HUES6 (cell line): ENCODE results near the gene PCA3.

ENCODE experiments used
- H3K27ac ChIP-seq: 2 replicates; pipeline ENCODE4 v1.7.0; 2013; ENCODE audit warnings: low read depth, mild to moderate bottlenecking, low read length, inconsistent platforms
- H3K27me3 ChIP-seq: 2 replicates; pipeline ENCODE4 v1.6.1; 2013; ENCODE audit warnings: low read length; ENCODE audit not compliant: control insufficient read depth, insufficient read depth
- H3K36me3 ChIP-seq: 2 replicates; pipeline ENCODE4 v1.6.1; 2013; ENCODE audit warnings: low read length; ENCODE audit not compliant: control insufficient read depth, insufficient read depth
- H3K4me1 ChIP-seq: 2 replicates; pipeline ENCODE4 v1.6.1; 2013; ENCODE audit warnings: low read length; ENCODE audit not compliant: control insufficient read depth, insufficient read depth
- H3K4me3 ChIP-seq: 2 replicates; pipeline ENCODE4 v1.5.1; 2013; ENCODE audit warnings: low read depth, low read length
- H3K9ac ChIP-seq: one replicate; pipeline ENCODE4 v1.6.1; 2013; ENCODE audit warnings: mild to moderate bottlenecking, low read length
- H3K9me3 ChIP-seq: 2 replicates; pipeline ENCODE4 v1.6.1; 2013; ENCODE audit warnings: low read depth, low read length; ENCODE audit not compliant: control insufficient read depth, insufficient read depth

PCA3 gene

DNA sequence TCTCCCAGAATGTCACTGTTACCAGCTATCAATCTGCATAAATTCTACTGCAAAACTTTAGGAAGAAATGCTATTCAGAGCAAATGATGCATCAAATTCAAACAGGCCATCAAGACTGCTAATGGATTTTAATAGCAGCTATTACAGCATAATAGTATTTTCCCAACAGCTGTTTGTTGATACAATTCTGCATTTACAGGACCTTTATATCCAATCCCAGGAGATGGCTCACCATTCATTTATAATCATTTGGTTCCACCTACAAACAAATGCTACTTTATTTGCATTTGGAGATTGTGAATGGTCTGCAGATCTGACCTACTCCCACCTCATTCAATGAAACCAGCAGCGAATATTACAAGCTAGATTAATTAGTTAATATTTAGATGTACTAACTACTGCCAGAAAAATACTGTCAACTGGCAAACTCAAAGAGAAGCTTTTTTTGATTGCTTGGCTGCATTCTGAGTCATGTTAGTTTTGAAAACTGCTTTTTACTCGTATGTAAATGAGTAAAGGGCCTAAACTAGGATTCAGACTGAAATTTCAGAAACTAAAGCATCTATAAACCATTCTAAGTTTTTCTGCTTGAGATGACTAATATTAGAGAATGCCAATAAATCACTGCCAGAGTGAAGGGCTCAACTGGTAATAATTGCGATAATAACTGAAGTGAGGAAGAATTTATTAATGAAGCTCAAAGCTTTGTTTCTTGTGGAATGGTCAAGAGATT is 7.1 kb upstream of the PCA3 start:
- Histone ChIP-seq H3K4me3 (no peak overlapping the region), H3K4me1 (no peaks in the 10 kb centered on the region), H3K9me3 (no peaks in the 10 kb centered on the region), H3K27me3 (no peaks in the 10 kb centered on the region), H3K27ac (no peak overlapping the region), H3K36me3 (no peaks in the 10 kb centered on the region), H3K9ac (no peak overlapping the region)

DNA sequence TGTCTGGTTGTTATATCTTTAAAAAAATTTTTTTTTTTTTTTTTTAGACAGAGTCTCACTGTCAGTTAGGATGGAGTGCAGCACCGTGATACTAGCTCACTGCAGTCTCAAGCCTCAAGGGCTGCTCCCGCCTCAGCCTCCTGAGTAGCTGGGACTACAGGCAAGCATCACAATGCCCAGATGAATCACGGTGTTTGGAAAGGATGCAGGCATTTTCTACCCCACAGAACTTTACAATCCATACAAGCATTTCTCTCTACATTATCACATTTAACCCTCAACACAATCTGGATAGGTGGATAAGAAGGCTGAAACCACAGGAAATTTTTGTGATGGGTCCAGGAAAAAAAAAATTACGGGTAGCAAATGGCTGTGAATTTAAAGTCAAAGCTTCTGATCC is 5.8 kb upstream of the PCA3 start:
- H3K9me3 ChIP-seq, result no peaks in the 10 kb centered on the region
- H3K4me3 ChIP-seq, result no peak overlapping the region
- no peak overlapping the region for H3K27ac ChIP-seq
- no peaks in the 10 kb centered on the region for H3K4me1 ChIP-seq
- H3K9ac ChIP-seq, result no peak overlapping the region
- no peaks in the 10 kb centered on the region for H3K36me3 ChIP-seq
- no peaks in the 10 kb centered on the region for H3K27me3 ChIP-seq

DNA sequence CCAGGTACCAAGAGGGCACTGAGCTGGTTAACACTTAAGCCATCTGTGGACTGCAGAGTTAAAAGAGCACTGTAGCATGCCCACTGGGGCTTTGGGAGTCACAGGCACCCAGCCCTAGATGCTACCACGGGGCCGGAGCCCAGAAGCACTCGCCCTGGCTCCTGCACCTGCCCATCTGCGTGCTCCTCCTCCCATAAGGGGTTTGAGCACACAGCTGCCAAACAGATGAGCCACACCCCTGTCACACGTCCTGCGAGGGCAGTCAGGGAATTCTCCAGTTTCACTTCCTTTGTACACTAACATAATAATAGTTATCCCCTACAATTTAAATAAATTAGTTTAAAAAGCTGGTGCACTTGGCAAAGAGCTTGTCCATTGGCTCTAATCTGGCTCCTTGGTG is 4.5 kb upstream of the PCA3 start:
- no peak overlapping the region for H3K27ac ChIP-seq
- no peak overlapping the region for H3K9ac ChIP-seq

DNA sequence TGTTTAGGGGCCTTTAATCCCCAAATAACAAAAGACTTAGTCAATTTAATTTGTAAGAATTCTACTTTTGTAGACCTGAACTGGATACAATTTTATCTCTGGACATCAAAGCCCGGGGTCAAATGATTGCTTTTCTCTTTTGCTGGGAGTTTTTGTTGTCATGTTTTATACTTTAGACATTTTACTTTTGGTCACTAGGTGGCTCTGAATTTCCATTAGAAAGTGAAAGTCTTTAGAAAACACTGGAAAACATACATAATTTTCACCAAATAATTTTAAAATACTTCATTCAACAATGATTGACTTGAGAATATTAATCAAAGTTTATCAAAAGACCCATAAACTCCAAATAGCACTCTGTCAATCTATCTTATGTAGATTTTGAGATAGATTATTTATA is 2.8 kb upstream of the PCA3 start:
- Histone ChIP-seq H3K9me3 (no peaks in the 10 kb centered on the region), H3K9ac (no peak overlapping the region), H3K27me3 (no peaks in the 10 kb centered on the region), H3K36me3 (no peaks in the 10 kb centered on the region), H3K27ac (no peak overlapping the region), H3K4me3 (no peak overlapping the region), H3K4me1 (no peaks in the 10 kb centered on the region)

More for the DNA sequence above, 4.5 kb upstream of the PCA3 start:
- Histone ChIP-seq H3K36me3 (no peaks in the 10 kb centered on the region), H3K4me3 (no peak overlapping the region), H3K27me3 (no peaks in the 10 kb centered on the region), H3K4me1 (no peaks in the 10 kb centered on the region), H3K9me3 (no peaks in the 10 kb centered on the region)

DNA sequence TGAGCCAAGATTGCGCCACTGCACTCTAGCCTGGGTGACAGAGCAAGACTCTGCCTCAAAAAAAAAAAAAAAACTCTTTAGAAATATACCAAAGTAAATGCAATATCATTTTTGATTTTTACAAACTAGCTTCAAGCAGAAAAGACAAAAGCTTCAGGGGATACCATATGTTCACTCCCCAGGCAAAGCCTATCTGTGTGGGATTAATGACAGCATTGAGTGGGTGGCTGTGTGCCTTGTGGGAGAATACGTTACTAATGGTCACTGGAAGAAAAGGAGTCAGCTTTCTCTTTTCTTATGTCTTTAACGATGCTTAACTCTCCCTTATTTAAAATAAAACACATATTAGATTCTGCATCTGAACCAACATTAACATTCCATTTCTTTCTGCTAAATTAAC is 1.9 kb downstream of the PCA3 start:
- no peaks in the 10 kb centered on the region for H3K36me3 ChIP-seq
- no peaks in the 10 kb centered on the region for H3K27me3 ChIP-seq
- H3K9me3 ChIP-seq, result no peaks in the 10 kb centered on the region
- no peaks in the 10 kb centered on the region for H3K4me1 ChIP-seq
- H3K9ac ChIP-seq, result no peak overlapping the region
- no peak overlapping the region for H3K4me3 ChIP-seq
- H3K27ac ChIP-seq, result no peak overlapping the region

DNA sequence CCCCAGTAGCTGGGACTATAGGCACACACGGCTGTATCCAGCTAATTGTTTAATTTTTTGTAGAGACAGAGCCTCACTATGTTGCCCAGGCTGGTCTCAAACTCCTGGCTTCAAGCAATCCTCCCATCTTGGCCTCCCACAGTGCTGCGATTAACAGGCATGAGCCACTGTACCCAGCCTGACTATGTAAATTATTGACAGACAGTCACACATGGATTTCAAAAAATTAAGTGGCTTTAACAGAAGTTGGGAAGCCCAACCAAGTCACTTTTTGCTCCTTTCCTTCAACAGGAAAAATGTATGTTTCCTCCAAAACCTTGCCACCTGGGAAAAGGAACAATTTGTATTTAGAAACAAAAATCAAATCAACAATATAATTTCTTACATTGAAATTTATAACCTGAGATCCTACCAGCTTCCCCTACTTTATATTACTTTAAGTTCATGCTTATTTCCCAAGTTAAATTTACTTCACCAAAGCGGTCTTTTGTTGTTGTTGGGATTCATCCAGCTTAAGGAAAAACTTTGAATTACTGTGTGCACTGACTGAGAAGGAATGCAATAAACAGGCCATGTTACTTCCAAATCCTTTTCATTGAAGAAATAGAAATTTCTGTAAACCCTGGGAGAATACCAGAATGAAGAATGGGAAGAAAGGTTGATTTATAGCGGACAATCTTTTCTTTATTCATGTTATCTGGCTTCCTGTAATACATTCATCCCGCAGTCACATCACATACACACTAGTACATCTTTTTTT is 8.6 kb downstream of the PCA3 start:
- Histone ChIP-seq H3K27ac (no peak overlapping the region), H3K36me3 (no peaks in the 10 kb centered on the region), H3K4me1 (no peaks in the 10 kb centered on the region), H3K9ac (no peak overlapping the region), H3K27me3 (no peaks in the 10 kb centered on the region), H3K9me3 (no peaks in the 10 kb centered on the region), H3K4me3 (no peak overlapping the region)

DNA sequence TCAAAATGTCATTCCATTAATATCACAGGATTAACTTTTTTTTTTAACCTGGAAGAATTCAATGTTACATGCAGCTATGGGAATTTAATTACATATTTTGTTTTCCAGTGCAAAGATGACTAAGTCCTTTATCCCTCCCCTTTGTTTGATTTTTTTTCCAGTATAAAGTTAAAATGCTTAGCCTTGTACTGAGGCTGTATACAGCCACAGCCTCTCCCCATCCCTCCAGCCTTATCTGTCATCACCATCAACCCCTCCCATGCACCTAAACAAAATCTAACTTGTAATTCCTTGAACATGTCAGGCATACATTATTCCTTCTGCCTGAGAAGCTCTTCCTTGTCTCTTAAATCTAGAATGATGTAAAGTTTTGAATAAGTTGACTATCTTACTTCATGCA is 20.6 kb downstream of the PCA3 start:
- Histone ChIP-seq H3K27ac (no peak overlapping the region), H3K36me3 (no peaks in the 10 kb centered on the region), H3K4me3 (no peak overlapping the region), H3K9me3 (no peaks in the 10 kb centered on the region), H3K9ac (no peak overlapping the region), H3K4me1 (no peaks in the 10 kb centered on the region), H3K27me3 (no peaks in the 10 kb centered on the region)

DNA sequence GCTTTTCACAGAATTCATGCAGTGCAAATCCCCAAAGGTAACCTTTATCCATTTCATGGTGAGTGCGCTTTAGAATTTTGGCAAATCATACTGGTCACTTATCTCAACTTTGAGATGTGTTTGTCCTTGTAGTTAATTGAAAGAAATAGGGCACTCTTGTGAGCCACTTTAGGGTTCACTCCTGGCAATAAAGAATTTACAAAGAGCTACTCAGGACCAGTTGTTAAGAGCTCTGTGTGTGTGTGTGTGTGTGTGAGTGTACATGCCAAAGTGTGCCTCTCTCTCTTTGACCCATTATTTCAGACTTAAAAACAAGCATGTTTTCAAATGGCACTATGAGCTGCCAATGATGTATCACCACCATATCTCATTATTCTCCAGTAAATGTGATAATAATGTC is 21.3 kb downstream of the PCA3 start:
- no peaks in the 10 kb centered on the region for H3K36me3 ChIP-seq
- no peaks in the 10 kb centered on the region for H3K9me3 ChIP-seq
- H3K4me3 ChIP-seq, result no peak overlapping the region
- H3K27ac ChIP-seq, result no peak overlapping the region
- H3K27me3 ChIP-seq, result no peaks in the 10 kb centered on the region
- H3K9ac ChIP-seq, result no peak overlapping the region
- no peaks in the 10 kb centered on the region for H3K4me1 ChIP-seq

DNA sequence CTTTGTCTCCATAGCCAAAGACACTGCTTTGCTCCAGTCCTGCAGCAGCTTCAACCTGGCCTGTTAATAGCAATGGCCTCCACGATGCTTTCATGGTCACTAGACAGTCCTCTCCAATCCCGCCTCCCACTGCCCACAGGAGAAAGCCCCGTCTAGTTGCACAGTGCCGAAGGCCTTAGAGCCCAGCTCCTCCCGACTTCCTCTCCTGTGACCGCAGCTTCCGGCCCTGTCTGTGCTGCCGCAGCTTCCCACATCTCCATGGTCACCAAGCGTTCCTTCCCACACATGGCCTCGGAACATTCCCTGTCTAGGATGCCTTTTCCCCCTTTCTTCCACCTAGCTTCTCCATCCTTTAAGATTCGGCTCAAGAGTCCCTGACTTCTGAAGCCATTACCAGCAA is 23.4 kb downstream of the PCA3 start:
- Histone ChIP-seq H3K4me3 (no peak overlapping the region), H3K9ac (no peak overlapping the region), H3K36me3 (no peaks in the 10 kb centered on the region), H3K27ac (no peak overlapping the region), H3K9me3 (no peaks in the 10 kb centered on the region), H3K27me3 (no peaks in the 10 kb centered on the region), H3K4me1 (no peaks in the 10 kb centered on the region)

DNA sequence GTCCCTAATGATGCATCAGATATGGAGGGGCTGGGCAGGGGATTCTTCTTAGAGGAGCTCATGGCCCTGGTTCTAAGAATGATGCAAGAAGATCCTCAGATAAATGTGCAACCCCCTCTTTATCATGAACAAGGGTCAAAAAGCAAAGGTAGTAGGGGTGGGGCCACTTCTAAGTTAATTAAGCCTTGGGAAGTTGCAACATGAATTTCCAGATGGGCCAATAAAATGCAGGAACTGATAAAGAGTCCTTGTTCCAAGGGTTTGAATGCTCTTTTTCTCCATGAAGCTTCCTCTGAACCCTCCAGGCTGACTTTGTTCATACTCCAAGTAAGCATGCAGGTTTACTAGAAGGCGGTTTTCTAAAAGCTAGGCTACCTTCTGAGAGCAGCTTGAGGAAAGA is 25.6 kb downstream of the PCA3 start:
- Histone ChIP-seq H3K9me3 (no peaks in the 10 kb centered on the region), H3K4me3 (no peak overlapping the region), H3K27me3 (no peaks in the 10 kb centered on the region), H3K27ac (no peak overlapping the region), H3K4me1 (no peaks in the 10 kb centered on the region), H3K36me3 (no peaks in the 10 kb centered on the region), H3K9ac (no peak overlapping the region)

DNA sequence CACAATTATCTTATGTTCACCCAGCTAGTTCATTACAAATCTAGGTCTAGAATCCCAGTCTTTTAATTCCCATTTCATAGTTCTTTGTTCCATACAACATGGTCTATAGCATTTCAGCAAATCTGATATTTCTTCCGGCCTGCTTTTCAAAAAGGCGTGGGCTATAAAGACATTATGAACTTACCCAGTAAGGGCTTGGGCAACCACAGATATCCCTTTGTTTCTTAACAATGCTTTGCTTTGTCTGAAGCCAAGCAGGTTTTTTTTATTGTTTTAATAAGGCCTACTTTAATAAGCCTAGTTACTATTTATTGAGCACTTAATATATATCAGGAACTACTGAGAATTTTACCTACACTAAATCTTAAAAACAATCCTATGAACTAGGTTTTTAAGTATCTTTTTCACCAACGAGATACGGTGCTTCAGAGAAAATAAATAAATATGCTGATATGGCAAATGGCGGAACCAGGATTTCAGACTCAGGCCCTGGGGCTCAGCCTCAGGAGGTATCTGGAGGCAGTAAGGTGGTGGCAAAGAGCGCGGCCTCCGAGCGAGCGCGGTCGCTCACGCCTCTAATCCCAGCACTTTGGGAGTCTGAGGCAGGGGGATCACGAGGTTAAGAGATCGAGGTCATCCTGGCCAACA is 29.7 kb downstream of the PCA3 start:
- Histone ChIP-seq H3K4me1 (no peaks in the 10 kb centered on the region), H3K27ac (no peak overlapping the region), H3K27me3 (no peaks in the 10 kb centered on the region)

More for the DNA sequence above, 29.7 kb downstream of the PCA3 start:
- Histone ChIP-seq H3K9ac (no peak overlapping the region), H3K4me3 (no peak overlapping the region), H3K36me3 (no peaks in the 10 kb centered on the region), H3K9me3 (no peaks in the 10 kb centered on the region)
